ENCODE results near the gene SLC4A5. TPM values are rescaled to one million over a fixed set of nuclear protein-coding genes. Genes with fewer than 3 reads are reported as not detected.

The SLC4A5 gene
- total RNA-seq, 4 donors from 2014 or later, result 2.2 to 8.7 (median 5.1) TPM

DNA sequence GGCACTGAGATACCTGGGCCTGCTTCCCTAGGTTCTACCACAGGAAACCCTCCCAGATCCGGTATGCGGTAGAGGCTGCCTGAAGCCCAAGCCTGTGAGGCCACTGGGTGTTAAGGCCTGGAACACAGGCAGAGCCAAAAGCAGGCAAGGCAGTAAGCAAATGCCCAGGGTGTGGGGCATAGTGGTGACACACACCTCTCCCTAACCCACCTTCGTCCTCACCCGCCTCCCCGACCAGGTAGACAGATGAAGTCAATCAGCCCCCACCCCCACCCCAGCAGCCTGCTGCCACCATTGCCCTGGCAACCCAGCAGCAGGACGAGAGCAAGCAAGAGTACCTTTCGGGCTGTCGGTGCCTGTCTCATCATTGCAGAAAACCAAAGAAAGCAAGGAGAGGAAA is 30.8 kb upstream of the SLC4A5 start:
- no peak for TF ChIP-seq CTCF (IDR thresholded peaks at IDR 0.05; ENCODE audit: low read depth)

GRCh38 chr2:74373221-74373676 is 30.0 kb upstream of the SLC4A5 start:
- no peak for TF ChIP-seq CTCF (IDR thresholded peaks at IDR 0.05; ENCODE audit: low read depth)

GRCh38 chr2:74372674-74373073 is 29.5 kb upstream of the SLC4A5 start:
- TF ChIP-seq CTCF (IDR thresholded peaks at IDR 0.05; ENCODE audit: low read depth), result no peak

GRCh38 chr2:74371421-74371820 is 28.2 kb upstream of the SLC4A5 start:
- TF ChIP-seq CTCF (IDR thresholded peaks at IDR 0.05; ENCODE audit: low read depth), result no peak

- TF ChIP-seq CTCF (IDR thresholded peaks at IDR 0.05; ENCODE audit: low read depth), result no peak
Observed at GRCh38 chr2:74369976-74370375, 26.8 kb upstream of the SLC4A5 start.

DNA sequence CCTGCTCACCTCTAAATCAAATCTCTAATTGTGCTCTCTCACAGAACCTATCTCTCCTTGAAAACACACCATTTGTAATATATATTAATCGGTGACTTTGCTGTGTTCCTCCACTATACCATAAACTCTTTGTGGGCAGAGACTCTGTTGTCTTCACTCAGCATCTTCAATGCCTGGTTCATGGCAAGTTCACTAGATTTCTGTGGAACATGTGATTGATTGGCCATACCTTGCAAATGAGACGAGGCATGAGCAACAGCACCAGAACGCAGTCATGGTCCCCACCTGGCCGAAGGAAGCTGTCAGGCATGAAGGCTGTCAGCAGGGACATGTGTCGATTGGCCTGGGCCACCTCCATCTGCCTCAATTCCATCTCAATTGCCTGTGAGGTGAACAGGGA is 25.3 kb upstream of the SLC4A5 start:
- no peak for TF ChIP-seq CTCF (IDR thresholded peaks at IDR 0.05; ENCODE audit: low read depth)

DNA sequence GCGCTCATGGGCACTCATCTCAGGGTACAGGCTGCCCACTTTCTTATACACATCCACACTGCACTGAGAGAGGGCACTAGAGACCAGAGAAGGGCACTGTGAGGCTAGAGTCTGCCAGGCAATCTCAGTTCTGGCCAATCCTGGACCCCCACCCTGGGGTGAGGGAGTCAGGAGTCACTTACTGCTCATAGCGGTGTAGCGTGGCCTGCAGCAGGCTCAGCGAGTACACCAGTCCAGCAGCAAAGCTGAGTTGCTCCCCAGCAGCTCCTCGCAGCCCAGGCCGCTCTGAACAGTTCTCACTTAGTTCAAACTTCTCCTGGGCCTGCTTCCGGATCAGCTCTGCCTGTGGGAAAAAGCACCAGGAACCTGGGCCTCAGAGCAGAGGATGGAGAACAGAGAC is 24.6 kb upstream of the SLC4A5 start:
- TF ChIP-seq CTCF (IDR thresholded peaks at IDR 0.05; ENCODE audit: low read depth), result no peak
